DMS53 (cell line): ENCODE data around the gene LYSMD3.
"Not testable (repeated sequence)": the region's sequence is repeated elsewhere in the genome, so short reads cannot be mapped to it uniquely, and the experiment has no call there.

Experiments used
- DNase-seq: peaks from one replicate; lab custom pipeline; 2025; lab: John Stamatoyannopoulos, UW

Gene LYSMD3

GRCh38 chr5:90529194-90529938, at the start of gene LYSMD3:
LYSMD3 (minus strand) TSS chr5:90529584; CDS start chr5:90525289, 4,295 bp downstream.
- DNase-seq = peak; percentile 99

DNA sequence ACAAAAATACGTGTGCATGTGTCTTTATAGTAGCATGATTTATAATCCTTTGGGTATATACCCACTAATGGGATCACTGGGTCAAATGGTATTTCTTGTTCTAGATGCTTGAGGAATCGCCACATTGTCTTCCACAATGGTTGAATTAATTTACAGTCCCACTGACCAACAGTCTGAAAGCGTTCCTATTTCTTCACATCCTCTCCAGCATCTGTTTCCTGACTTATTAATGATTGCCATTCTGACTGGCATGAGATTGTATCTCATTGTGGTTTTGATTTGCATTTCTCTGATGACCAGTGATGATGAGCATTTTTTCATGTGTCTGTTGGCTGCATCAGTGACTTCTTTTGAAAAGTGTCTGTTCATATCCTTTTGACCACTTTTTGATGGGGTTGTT, 47.2 kb upstream of the LYSMD3 start:
- DNase-seq = not testable (repeated sequence)

DNA sequence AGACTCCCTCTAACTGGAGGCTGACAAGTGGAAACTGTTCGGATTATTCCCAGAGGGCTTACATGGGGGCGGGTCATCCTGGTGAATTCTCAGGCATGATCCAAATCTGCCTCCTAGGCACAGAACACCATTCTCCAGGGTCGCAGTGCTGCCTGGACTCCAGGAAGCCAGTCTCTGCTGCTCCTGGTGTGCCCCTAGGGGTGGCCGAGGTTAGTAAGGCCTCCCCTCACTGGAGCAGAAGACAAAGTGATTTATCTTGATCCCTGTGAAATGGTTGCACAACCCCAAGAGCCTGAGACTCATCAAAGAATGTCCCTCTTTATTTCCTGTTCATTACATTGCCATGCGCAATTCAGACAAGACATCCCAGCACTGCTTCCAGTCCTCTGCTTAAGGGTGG, 46.3 kb upstream of the LYSMD3 start:
- DNase-seq = no peak

DNA sequence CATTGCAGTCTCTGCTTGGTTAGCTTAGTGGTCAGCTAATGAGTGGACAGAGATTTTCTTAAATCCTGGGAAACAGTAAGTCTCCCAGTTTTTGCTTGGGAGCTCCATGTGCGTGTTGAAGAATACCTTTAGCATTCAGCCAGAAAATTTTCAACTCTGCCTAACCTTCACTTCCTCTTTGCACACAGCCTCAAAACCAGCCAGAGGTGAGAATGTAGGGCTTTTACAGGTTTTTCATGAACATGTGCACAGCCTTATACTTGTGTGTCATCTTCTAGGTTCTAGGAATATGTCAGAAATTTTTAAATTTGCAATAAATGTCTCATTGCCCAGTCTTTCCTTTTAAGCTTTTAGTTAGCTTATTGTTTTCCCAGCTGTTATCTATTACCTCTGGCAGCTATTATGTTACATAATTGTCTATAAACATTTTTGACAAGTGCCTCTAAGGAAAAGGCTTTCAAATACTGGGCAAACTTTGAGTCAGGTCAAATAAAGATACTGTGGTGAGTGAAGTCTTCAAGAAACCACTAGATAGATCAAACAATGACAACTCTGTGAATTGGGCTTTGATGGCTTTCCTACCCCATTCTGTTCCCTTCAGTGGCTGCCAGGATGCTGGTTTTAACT, 41.9 kb upstream of the LYSMD3 start:
- peak; percentile 42 for DNase-seq

- DNase-seq = no peak
Observed at GRCh38 chr5:90570034-90570433, 40.6 kb upstream of the LYSMD3 start.

DNA sequence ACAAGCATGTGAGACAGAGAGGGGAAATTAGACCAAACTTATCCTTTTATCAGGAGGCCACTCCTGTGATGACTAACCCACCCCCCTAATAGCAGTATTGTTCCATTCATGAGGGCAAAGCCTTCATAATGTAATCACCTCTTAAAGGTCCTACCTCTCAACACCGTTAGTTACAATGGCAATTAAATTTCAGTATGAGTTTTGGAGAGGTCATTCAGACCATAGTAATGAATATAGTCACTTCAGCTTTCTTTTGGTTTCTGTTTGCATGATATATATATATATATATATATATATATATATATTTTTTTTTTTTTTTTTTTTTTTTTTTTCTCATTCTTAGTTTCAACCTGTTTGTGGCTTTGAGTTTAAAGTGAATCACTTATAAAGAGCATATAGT, 39.7 kb upstream of the LYSMD3 start:
- DNase-seq = no peak

- DNase-seq = no peak
Observed at GRCh38 chr5:90565491-90565890, 36.1 kb upstream of the LYSMD3 start.

DNA sequence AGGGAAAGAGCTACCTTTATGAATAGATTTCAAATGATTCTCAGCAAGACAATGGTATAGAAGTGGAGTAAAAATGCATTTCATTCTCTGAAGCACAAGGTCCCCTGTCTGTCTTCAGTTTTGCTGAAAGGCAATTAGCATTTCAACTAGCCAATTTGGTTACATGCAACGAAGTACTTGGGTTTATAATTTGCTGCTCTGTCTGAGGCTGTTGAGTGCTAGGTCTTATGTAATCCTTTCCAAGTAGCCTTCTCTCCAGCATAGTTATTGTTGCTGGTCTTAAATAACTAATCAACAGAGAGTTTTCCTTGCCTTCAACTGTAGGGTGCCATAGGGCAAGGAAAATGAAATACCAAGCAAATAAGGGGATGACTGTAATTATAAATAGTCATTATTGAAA, 33.7 kb upstream of the LYSMD3 start:
- DNase-seq = no peak

- peak; percentile 26 for DNase-seq
Observed at GRCh38 chr5:90562341-90562740, 33.0 kb upstream of the LYSMD3 start.

DNA sequence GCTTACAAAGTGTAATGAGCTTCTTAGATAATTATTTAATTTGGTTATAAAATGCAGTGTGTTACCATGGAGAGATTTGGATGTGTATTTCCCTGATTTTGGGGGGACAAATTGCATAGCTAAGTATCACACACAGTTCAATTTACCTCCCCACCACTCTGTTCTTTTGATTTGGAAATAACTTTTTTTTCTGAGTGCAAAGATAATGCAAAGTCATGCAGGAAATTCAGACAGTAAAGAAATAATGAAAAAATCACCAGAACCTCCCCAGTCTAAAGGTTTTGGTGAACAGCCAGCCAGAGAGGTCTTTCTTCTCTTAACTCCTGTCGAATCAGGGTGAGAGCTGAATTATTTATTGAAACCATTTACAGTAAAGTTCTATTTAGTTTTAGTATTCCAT, 32.4 kb upstream of the LYSMD3 start:
- no peak for DNase-seq

DNA sequence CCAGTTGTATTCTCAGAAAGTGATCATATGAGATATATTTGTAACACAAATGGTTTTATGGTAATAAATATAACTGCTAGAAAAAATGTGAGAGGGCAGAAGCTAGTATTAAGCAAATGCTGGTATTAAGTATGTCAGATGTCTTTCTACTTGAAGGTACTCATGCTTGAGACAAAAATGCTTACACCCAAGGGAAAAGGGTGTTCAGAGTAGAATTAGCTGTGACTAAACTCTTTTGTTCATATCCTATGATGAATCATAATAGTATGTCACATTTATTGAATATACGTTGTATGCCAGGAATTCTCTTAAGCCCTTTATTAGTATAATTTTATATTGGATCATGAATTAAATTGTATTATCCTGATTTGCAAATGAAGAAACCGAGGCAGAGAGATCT, 31.4 kb upstream of the LYSMD3 start:
- DNase-seq = peak; percentile 7

- DNase-seq = peak; percentile 99
Observed at GRCh38 chr5:90558344-90559192, 29.2 kb upstream of the LYSMD3 start, which contains the start of gene ADGRV1. ADGRV1 (plus strand) TSS chr5:90558797; CDS start chr5:90558896, 99 bp downstream.

DNA sequence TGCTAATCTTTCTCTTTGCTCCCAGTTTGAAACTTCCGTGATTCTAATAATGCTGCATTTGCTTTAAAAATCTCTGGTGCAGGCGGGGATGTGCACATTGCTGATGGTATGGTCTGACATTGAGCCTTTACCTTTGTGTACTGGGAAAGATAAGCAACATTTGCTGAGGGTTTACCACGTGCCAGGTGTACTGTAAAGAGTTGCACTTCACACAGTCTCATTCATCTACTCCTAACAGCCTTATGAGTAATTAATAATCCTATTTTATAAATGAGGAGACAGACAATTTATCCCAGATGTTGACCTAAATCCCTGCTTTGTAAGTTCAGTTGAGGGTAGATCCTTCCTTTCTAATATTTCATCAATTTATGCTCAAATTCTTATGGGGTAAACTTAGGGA, 28.5 kb upstream of the LYSMD3 start:
- peak; percentile 60 for DNase-seq

DNA sequence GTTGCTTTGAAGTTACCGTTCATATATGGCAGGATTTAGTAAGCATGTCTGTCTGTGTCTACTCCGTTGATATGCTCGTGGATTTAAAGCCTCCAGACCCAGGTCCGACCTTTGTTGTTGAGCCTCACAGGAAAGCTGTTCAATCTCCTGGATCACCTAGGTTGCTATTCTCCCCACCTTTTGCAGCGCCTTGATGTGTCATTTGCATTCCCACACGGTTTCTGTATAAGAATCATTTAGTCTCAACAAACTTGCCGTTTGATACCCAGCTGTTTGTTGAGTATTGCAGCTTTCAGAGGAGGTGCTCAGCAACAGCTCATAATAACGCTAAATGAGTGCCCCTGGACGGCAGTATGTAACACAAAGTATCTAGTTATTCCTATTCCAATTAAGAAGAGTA, 28.0 kb upstream of the LYSMD3 start:
- DNase-seq = peak; percentile 48

GRCh38 chr5:90555666-90556065, 26.3 kb upstream of the LYSMD3 start:
- no peak for DNase-seq

- no peak for DNase-seq
Observed at GRCh38 chr5:90554358-90555006, 25.1 kb upstream of the LYSMD3 start.

- no peak for DNase-seq
Observed at GRCh38 chr5:90553711-90554110, 24.3 kb upstream of the LYSMD3 start.

- DNase-seq = no peak
Observed at GRCh38 chr5:90551376-90551775, 22.0 kb upstream of the LYSMD3 start.

GRCh38 chr5:90550963-90551362, 21.6 kb upstream of the LYSMD3 start:
- DNase-seq = no peak

- no peak for DNase-seq
Observed at GRCh38 chr5:90549729-90550275, 20.4 kb upstream of the LYSMD3 start.

DNA sequence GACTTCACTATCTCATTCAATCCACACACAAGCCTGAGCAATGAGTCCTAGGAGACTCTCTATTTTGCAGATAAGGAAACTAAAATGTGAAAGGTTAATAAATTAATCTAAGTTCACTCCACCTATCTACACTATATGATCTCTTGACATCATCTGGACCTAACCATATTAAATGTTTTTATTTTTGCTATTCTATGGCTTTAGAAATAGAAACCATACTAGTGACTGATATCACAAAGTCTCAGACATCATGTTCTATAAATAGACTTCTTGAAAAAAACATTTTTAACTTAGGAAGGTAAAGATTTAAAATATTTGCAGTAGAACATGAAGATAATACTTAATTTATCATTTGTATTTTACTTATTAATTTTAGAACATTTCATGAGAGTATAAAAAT, 19.8 kb upstream of the LYSMD3 start:
- no peak for DNase-seq

DNA sequence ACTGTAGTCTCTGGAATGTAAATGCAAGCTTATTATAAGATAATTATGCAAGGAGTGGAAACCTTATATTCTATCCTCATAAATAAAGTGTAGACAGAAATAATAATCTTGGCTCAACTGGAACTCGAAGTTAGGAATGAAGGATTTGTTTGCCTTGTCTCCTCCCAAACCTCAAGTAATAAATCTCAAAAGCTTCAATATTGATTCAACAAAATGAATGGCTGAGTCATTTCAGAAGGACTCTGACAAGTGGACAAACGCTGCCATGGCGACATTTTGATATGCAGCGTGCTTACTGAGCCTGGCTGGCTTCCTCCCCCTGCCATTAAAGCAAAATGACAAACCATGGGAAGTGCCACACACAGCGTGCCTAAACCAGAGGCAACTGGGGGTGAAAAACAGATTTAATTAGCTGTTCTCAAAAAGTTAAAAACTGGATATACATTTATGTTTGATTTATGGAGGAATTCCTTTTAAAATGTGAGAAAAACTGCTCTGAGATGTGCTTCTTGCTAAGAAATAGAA, 18.7 kb upstream of the LYSMD3 start:
- peak; percentile 98 for DNase-seq
